ENCODE measurements around the gene PGAP2.

GRCh38 chr11:3837793-3838192 is 29.4 kb downstream of the PGAP2 start:
- TF ChIP-seq POLR2A (IDR thresholded peaks at IDR 0.05) = no peak
- TF ChIP-seq, protein P1, sequence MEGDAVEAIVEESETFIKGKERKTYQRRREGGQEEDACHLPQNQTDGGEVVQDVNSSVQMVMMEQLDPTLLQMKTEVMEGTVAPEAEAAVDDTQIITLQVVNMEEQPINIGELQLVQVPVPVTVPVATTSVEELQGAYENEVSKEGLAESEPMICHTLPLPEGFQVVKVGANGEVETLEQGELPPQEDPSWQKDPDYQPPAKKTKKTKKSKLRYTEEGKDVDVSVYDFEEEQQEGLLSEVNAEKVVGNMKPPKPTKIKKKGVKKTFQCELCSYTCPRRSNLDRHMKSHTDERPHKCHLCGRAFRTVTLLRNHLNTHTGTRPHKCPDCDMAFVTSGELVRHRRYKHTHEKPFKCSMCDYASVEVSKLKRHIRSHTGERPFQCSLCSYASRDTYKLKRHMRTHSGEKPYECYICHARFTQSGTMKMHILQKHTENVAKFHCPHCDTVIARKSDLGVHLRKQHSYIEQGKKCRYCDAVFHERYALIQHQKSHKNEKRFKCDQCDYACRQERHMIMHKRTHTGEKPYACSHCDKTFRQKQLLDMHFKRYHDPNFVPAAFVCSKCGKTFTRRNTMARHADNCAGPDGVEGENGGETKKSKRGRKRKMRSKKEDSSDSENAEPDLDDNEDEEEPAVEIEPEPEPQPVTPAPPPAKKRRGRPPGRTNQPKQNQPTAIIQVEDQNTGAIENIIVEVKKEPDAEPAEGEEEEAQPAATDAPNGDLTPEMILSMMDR (IDR thresholded peaks at IDR 0.05) = no peak
